Mucosa of gallbladder (tissue), 1 donor: ENCODE data around the gene STAMBP. TPM values are rescaled to one million over a fixed set of nuclear protein-coding genes. Genes with fewer than 3 reads are reported as not detected.

Experiments used
- total RNA-seq: library from RNA; stranded (reverse); gene quantifications from one replicate; pipeline ENCODE4 v1.2.1, GENCODE V29; 2021
- donor health status: DM: no; HTN: no; CAD: no.

The STAMBP gene
- total RNA-seq, 1 donor from 2014 or later = 49.0 TPM

Other genes starting within 250 kb of the STAMBP start
- gene NAT8, start 186.5 kb upstream of the STAMBP start, total RNA-seq = 2.4 TPM
- 16.8 TPM for gene TPRKB, start 91.6 kb upstream of the STAMBP start, total RNA-seq
- 18.2 TPM for gene DUSP11, start 48.9 kb upstream of the STAMBP start, total RNA-seq
- gene C2orf78, start 44.8 kb upstream of the STAMBP start, total RNA-seq = not detected
- 2,669 TPM for gene ACTG2, start 64.0 kb downstream of the STAMBP start, total RNA-seq
- gene DGUOK, start 97.9 kb downstream of the STAMBP start, total RNA-seq = 45.4 TPM
- 19.3 TPM for gene TET3, start 155.9 kb downstream of the STAMBP start, total RNA-seq